HG02884 (cell line): ENCODE data around the gene SKAP1.
"Not testable (repeated sequence)": the region's sequence is repeated elsewhere in the genome, so short reads cannot be mapped to it uniquely, and the experiment has no call there.

Source experiments
- ATAC-seq: cut with Tn5 transposase; IDR thresholded peaks from one replicate; pipeline ENCODE4 v1.9.1; 2021; ENCODE audit warnings: mild to moderate bottlenecking, moderate library complexity; ENCODE audit not compliant: unreplicated experiment

SKAP1 gene

DNA sequence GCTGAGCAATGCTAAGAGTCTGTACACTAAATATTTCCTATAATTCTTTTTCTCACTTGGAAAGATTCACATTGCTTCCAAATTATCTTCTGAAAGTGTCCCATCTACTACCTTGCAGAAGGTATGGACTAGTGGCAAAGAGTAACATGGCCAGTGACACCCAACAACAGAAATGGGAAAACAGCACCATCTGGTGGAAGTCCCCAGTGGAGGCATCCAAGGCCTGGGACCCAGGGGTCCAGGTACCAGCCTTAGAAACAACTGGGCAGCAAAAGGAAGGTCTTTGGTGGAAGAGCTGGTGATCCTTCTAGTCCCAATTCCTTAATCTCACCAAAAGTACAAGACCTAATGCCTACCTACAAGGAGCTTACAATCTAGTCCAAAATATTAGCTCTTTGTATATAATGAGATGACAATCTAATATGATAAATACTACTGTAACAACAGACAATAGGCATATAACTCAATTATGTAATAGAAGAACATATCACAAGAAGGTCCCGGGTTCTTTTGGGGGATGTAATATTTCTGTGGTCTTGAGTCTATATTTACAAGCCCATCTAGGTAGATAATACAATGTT is 55.3 kb downstream of the SKAP1 start:
- ATAC-seq: no peak

DNA sequence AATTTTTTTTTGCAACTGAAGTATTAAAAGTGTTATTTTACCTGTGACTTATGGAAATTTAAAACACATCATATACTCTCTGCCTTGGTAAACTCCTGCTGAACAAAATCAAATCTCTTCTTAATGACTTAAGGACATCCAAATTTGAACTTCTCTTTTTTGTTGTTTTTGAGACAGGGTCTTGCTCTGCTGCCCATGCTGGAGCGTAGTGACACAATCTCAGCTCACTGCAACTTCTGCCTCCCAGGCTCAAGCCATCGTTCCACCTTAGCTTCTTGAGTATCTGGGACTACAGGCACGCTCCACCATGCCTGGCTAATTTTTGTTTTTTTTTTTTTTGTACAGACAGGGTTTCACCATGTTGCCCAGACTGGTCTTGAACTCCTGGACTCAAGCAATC is 56.1 kb downstream of the SKAP1 start:
- ATAC-seq: no peak

DNA sequence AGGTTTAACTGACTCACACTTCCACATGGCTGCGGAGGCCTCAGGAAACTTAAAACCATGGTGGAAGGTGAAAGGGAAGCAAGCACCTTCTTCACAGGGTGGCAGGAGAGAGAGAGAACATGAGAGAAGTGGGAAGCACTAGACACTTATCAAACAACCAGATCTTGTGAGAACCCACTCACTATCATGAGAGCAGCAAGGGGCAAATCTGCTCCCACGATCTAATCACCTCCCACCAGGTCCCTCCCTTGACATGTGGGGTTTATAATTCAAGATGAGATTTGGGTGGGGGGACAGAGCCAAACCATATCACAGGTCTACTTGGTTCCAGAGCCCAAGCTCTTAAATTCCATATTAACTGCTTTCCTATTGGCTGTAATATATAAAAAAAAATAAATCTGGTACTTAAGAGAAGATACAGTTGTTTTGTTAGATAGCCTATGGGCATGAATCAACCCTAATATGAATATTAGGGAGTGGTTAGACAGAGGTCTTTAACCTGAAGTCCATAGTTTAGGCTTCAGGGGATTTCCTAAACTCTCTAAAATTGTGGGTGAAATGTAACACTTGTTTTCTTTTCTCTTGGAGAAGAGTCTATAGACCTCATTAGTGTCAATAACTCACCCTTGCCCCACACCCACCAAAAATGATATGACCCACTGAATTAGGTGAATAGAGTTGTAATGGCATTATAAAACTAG is 56.7 kb downstream of the SKAP1 start:
- no peak for ATAC-seq

DNA sequence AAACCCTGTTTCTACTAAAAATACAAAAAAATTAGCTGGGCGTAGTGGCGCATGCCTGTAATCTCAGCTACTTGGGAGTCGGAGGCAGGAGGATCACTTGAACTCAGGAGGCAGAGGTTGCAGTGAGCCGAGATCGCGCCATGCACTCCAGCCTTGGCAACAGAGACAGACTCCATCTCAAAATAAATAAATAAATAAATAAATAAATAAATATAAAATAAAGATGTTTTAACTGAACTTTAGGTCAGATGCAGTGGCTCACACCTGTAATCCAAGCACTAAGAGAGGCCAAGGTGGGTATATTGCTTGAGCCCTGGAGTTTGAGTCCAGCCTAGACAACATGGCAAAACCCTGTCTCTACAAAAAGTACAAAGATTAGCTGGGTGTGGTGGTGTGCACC is 61.0 kb downstream of the SKAP1 start:
- ATAC-seq: not testable (repeated sequence)

DNA sequence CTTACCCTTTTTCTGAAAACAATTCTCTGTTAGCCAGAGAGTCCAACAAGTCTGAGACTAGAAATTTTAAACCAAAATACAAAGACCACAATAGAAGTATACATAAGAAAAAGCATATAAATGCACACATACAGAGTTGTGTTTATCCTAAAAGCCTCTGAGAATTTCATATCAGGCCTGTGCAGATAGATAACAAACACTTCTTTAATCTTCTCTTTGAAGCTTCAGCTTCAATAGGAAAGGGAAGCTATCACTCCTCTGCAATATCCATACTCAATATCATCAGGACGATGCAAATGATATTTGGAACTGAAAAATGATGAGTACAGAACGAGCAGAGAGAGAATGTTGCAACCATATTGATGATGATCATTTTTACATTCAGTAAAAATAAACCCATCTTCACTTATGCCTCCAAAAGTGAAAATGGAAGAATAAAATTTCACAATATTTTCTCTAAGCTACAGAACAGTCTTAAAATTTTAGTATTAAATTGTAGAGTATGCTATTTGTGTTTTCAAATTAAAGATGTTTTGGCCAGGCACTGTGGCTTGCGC is 61.6 kb downstream of the SKAP1 start:
- no peak for ATAC-seq

DNA sequence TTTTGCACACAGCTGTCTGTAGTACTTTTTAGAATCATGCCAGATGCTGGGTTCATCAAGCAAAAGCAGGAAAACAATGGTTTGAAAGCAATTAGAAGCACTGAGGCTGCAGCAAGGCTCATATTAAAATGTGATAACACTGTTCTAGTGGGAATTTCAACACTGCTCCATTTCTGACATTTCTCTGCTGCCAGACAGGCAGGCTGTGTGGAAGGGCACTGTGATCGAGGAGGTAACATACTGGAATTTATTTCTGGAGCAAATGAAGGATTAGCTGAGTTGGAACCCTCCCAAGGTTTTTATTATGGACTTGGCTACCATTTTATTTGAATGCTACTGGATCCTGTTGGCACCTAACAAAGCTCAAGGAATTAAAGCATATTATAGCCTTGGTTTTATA is 66.9 kb downstream of the SKAP1 start:
- ATAC-seq: no peak

DNA sequence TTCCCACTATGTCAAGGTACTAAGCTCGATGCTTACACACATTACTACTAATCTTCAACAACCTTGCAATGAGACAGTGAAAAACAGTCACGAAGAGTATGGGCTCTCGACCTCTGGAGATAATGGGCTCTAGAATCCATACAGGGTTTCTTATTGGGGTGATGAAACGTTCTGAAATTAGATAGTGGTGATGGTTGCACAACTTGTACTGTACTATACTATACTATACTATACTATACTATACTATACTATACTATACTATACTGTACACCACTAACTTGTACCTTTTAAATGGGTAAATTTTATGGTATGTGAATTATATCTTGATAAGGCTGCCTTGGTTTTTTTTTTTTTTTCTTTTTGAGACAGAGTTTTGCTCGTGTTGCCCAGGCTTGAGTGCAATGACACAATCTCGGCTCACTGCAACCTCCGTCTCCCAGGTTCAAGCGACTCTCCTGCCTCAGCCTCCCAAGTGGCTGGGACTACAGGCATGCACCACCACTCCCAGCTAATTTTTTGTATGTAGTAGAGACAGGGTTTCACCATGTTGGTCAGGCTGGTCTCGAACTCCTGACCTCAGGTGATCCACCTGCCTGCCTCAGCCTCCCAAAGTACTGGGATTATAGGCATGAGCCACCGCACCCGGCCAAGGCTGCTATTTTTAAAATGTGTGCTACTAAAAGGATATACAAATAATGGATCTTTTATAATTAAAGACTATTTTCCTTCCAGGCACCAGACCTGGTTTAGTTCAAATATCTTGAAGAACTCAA is 69.0 kb downstream of the SKAP1 start:
- ATAC-seq: not testable (repeated sequence)

DNA sequence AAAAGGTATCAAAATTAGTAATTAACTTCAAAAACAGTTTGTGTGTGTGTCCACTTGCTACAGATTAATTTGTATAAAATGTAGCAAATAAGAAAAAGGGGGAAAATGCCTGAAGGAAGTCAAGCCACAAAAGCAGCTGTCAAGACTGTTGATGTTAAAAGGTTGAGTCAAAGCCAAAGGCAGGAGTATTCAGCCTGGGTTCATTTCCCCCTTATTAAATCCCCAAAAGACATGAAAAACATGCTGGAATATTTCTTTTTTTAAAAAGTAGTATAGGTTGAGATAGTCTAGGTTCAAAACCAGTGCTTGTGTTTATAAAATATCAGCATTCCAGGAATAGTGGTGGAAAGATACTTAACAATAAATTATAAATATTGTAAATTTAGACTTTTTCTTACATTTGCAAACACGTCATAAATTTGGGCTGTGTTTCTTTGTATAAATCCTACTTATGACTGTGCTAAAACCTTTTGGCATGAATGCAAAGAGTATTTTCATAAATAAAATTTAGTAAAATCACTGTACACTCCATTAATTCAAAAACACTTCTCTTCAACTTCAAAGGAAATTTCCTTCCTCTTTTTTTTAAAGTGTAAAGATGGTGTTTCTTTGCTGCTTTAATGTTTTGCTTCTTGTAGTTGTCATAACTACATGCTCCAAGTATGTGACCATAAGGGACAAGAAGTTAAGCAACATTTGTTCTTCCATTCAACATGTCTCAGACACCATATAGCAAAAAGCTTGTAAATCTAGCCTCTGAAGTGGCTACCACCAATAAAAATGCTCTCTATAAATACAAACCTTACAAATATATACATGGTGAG is 72.0 kb downstream of the SKAP1 start:
- ATAC-seq: no peak

DNA sequence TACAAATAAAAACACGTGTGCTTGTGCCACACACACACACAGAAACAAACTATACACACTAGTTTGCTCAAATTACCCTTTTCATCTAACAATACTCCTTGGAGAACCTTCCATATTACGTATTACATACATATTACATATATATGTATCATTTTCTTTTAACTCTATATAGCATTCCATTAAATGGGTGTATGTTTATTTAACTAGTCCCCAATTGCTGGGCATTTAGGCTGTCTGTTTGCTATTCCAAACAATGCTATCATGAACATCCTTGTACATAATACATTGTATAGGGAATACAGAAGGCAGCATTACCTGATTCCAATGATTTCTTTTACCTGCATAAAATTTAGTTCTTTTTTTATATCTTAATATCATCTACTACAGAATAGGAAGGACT is 73.1 kb downstream of the SKAP1 start:
- ATAC-seq: no peak

DNA sequence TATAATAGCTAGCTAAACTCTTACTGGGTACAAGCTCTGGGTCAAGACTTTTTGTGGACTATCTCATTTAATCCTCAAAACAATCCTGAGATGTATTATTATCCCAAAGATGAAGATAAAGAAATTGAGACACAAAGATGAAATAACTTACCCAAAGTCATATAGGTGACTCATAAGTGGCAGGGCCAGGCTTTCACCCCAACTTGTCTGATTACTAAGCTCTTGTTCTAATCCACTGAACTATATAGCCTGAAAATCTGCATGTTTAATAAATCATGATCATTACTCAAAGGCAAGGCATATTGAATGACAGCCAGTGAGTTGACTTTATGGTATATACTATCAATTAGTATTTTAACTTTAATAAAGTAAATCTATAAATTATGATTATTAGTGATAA is 77.4 kb downstream of the SKAP1 start:
- ATAC-seq: no peak

DNA sequence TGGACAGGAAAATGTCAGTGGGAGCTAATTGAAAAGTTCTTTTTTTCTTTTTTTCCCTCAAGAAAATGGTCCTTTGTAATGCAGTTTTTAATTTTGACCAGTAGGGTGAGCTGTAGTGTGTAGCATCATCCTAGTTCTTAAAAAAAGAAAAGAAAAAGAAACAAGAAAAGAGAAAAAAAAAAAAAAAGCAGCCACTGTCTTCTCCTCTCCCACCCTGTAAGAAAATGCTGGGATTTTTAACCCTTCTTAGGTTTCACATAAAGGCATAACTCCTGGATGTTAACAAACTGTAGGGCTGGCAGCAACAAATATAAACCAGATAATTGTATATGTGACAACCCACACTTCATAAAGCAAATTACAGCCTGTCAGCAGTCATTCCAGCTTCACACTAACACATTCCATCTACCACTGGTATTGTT is 78.1 kb downstream of the SKAP1 start:
- no peak for ATAC-seq

DNA sequence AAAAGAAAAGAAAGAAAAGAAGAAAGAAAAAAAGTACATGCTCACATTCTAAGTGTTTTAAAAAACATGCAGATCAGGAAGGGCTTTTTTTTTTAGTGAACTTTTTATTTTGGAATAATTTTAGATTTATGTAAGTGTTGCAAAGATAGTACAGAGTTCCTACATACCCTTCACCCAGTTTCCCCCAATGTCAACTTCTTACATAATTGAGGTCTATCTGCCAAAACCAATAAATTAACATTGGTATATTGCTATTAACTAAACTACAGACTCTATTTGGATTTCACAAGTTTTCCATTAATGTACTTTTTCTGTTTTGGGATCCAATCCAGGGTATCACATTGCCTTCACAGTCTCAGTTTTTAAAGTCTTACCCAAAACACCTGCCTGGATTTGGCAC is 81.7 kb downstream of the SKAP1 start:
- no peak for ATAC-seq

DNA sequence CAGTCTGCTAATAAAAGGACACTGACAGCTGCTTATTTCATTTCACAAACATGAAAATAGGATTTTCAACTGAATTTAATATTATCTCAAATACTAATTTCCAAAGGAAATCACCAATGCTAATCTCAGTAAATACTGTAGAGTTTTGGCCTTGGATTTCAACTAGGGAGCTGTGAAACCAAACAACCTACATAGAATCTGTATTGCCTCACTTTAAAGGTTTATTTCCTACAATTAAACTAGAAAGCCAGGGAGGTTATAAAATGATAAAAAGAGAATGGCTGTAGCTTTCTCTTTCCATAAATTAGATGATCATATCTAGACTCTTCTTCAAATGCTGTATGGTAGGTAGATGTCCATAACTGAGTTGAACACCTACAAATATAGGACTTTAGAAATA is 82.8 kb downstream of the SKAP1 start:
- no peak for ATAC-seq

DNA sequence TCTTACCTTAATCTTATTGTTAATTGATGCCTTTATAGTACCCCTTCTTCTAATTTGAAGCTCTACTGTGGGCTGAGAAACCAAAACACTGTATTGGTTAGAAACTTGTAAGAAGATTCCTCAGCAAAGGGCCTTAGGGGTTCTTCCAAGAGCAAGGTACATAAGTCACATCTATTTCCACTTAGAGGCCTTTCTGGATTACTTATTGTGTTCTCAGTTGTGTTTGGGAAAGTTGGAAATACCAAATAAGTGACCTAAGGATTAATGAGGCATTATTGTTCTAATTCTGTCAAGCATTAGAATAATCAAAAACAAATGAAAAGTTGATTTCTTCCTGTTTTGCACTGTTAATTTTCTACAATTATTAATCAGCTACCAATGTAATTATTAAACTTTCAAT is 85.8 kb downstream of the SKAP1 start:
- no peak for ATAC-seq

DNA sequence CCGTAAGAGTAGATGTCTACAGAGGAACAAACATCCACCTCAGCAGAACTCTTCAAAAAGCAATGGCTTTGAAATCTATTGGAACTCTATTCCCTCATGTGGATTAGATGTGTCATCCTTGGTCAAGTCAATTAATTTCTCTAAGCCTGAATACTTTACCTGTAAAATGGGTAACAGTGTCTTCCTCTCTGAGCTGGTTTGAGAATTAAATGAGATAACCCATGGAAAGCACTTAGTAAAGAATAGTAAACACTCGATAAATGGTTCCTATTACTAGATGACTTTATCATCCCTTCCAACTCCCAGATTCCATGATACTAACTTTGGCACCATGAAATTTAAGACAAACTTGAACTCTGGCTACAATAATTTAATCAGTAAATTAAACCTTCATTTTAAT is 89.1 kb downstream of the SKAP1 start:
- no peak for ATAC-seq

DNA sequence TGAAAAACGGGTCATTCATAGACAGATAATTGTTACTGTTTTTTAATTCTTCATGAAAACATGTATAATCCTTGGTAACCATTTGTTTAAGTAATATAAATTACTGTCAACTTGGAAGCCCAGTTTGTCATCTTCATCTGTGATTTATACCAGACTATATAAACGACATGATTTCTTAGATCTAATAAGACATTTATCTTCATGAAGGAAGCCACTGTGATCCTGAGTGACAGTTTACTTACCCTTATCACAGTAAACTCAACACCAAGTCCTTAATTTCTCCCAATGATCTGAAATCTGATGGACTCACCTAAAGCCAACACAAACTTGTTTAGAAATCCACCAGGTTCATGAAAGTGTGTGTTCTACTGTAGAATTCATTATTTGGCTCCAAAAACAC is 91.3 kb downstream of the SKAP1 start:
- ATAC-seq: no peak

DNA sequence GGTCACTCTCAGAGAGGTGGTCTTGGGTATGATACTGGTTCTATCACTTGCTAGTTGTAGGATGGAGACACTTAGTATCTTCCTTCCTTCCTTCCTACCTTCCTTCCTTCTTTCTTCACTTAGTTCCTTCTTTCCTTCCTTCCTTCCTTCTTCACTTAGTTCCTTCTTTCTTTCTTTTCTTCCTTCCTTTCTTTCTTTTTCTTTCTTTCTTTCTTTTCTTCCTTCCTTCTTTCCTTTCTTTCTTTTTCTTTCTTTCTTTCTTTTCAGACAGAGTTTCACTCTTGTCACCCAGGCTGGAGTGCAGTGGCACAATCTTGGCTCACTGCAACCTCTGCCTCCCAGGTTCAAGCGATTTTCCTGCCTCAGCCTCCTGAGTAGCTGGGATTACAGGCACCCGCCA is 92.1 kb downstream of the SKAP1 start:
- not testable (repeated sequence) for ATAC-seq

DNA sequence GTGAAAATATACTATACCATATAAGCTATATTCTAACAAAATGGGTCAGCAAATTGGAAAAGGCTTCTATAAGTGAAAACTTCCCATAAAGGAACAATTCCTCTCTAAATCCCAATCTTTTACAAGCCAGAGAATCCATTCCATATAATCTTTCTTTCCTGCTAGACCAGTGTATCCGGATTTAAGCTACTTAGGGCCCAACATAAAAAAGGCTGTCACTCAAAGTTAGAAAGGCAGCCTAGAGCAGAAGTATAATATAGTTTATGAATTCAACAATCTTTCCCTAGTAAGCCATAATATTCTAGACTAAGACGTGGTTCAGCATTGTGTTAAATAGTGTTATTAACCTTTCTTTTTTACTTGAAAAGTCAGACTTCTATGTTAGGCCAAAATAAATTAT is 93.0 kb downstream of the SKAP1 start:
- ATAC-seq: no peak

DNA sequence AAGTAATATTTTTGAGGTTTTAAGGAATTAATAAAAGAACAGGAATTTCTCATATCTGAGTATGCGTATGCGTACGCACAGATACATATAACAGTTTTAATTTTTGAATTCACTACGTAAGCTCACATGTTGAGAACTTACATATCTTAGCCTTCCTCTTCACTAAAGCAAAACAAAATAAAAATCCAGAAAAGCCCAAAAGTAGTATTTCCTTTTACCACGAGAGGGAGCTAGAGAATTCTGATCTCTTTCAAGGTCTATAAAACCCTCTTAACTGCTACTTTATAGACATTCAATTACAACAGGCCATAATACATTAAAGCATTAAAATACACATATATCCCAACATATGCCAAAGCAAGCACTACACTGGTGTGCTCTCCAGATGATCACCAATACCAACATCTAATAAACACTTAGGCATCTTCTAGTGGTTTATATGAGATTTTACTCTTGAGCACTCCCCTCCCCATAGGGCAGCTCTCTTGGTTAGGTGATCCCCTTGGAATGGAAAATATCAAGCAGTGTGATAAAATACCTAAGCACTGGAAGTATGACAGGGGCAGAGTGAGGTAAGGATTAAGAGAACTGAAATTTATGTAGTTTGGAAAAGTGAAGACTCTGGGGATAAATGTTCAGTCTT is 94.0 kb downstream of the SKAP1 start:
- ATAC-seq: no peak

DNA sequence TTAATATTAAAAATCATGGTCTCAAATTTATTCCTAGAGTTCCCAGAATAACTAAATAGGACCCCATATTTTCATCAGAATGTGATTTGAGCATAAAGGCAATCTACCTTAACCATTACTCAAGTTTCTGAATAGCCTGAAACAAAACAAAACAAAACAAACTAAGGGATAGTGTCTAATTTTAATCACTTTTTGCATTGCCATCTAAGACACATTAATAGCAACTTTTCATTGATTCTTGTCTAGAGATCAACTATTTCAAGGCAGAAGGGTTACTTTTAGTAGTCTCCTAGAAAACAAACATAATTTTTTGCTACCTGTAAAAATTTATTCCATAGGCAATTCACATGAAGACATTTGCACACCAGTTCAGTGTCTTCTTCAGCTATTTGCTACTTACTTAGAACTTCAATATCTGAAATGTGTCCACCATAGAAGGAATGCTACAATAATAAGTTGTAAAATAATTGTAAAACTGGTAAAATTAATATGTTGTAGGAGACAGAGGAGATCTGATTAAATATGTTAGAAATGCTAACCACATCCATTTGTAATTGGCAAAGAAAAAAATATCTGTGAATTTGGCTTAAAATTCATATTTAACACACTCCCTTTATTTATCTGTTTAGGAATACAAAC is 94.7 kb downstream of the SKAP1 start:
- ATAC-seq: no peak
